GM19238 (cell line): Measurements from ENCODE around the gene MAP3K12.

Source experiments
- DNase-seq: peaks from one replicate; pipeline ENCODE4 v3.0.0; 2011; ENCODE audit warnings: low spot score; ENCODE audit not compliant: insufficient read length

MAP3K12 gene

DNA sequence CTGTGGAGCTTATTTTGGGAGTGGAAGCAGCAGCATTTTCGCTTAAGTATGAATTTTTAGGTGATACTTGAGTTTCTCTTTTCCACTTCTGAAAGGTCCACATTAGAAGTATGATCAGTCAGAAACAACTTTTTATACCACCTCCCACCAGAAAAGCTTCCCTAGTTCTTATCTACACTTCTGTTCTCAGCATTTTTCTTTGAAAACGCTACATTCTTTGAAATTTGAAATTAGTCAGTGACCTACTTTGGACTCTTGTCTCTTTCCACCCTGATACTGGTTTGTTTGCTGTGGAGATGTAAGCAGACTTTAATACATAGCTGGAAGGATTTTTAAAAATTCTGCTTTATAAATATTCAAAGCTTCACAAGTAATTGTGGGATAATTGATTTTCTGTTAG lies 25.2 kb downstream of the MAP3K12 start:
- DNase-seq = no peak

DNA sequence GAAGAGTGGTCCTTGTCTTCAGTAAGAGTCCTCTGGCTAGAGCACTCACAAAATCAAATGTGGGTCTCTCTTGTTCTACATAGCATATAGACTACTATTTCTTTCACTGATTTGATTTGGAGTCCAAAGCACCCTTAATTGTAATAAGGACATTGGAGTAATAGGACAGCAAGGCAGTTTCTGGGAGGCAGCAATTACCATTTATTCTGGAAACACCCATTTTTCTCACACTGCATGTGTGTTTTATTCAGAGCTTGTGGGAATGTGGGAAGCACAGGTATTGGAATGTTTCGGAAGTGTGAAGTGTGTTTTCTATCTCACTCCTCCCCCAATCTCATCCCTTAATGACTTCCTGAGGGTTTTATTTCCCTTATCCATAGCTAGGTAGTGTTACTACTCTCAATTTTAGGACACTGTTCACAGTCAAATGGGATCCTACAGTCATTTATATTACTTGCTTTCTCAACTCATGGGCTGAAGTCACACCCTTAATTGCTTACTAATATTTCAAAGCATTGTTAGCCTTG lies 27.1 kb downstream of the MAP3K12 start:
- no peak for DNase-seq

DNA sequence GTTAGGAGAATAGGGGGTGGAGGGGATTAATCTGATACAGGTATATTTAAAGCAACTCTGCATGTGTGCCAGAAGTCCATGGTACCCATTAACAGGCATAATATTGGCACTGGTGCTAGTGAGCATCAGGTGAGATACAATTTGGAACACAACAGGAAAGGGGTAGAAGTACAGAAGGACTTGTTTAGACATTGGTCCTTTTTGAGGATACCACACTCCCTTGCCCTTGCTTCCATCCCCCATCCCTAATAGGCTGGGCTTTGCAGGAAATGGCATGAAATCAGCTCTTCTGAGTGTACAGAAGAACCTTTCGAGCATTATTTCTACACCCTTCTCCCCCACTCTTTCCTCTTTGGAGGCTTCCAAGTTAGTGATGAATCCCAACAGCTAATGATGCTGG lies 31.0 kb downstream of the MAP3K12 start:
- no peak for DNase-seq

DNA sequence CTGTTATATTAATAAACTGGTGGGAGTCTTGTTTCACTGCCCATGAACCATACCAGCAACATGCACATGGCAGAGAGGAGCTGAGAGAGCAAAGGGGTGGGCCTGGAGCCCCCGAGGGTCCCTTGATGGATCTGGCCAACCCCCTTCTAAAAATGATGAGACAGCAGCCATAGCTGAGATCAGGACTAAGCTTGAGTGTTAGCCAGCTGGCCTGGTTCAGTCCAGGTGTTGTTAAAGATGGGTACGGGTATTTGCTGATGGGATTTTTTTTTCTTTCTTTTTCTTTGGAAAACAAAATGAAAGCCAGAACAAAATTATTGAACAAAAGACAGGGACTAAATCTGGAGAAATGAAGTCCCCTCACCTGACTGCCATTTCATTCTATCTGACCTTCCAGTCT lies 31.4 kb downstream of the MAP3K12 start:
- DNase-seq = no peak

DNA sequence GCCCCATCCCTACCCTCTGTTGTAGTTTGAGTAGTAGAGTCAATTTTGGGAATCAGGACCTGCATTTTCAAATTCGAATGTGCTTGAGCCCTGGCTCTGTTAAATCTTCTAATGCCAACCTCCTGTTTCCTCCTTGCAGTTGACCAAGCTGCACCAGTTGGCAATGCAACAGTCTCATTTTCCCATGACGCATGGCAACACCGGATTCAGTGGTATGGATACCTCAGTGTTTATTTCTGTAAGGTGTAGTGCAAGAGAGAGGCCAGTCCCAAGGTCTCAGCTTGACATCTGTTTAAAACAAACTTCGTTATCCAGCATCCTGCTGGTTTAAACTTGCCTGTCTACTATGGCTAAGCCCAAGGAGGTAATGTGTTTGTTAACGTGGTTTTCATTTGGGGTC lies 32.2 kb downstream of the MAP3K12 start:
- no peak for DNase-seq

DNA sequence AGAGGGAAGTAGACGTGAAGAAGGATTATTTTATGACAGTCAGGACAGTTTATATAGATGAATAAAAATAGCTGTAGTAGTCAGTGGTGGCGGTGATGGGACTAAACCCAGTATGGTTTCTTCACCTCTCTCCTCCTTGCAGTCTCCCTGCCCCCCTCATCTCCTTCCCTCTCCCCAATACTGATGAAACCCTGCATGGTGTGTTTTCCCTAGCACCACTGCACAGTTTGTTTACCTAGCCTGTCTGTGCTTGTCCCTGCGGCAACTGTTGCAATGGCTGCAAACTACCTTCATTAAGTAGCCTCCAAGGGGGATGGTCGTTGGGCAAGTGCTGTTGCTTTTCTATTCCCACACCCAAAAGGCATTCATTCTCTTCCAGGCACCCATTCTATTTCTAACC lies 32.6 kb downstream of the MAP3K12 start:
- no peak for DNase-seq

DNA sequence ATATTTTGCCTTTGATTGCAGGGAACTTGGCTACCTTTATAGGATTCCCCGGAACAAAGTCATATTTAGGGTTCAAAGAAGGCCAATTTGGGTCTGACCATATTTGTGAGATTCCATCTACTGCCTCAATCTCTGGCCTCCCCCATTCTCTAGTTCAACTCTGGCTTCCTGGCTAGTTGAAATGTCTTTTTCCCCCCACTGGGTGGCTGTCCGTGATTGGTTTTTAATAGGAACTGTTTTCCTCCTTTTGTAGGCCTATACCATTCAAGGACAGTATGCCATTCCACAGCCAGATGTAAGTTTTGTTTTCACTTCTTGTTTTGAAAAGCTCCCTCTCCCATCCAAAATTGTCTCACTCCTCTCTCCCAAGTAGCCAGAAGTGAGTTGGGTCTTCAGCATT lies 33.6 kb downstream of the MAP3K12 start:
- DNase-seq = no peak

DNA sequence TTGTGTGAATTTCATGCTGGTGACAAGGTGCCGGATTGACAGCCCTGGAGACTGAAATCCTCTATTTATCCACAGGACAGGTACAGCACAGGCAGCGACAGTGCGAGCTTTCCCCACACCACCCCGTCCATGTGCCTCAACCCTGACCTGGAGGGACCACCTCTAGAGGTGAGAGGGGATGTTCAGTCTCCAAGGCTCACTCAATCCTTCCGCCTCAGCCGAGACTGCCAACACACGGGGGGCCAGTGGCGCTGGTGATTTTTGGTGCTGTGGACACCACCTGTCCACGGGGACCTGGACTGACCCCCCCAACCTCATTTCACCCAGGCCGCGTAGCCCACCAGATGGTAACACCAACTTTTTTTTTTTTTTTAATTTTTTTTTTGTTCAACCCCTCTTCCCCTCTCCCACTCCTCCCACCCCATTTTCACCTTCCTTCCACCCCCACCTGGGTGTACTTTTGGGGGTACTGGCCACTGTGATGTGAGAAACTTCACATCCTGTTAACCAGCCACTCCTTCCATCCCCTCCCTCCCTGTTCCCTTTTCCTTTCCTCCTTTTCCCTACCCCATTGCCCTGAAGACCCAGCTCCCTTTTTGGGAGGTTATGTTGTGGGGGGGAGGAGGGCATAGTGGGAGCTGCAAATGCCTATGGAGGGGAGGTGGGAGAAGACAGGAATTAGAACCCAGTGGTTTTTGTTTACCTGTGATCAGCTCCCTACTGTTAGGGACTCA lies 34.4 kb downstream of the MAP3K12 start:
- no peak for DNase-seq

DNA sequence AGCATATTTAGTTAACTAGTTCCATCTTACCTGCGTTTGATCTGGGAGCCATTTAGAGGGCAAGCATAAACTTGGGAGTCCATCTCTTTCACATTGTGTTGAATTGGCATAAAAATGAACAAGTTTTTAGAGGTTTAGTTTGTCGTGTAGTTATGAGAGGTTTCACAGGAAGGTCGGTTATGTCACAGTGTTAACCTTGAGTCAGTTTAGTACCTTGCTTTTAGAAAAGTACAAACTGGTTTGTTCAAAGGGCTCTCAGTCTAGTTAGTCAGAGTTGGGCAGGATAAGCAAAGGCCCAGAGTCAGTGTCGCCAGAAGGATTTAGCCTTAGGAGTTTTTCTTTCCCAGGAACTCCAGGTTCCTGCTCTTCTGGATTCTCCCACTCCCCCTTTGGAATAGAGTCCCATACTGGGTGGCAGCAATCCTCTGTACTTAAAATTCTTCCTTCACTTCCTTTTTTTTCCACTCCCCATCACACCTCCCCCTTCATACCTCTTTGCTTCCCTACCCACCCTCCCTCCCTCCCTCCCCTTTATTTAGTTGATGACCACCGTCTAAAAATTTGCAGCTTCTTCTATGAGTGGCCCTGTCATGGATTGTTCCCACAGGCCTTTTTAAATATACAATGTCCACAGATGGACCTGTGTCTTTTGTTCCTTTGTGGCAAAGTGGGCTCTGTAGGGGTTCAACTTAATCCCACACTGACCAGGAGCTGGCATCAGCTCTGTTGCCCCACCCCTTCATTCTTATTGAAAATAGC lies 35.3 kb downstream of the MAP3K12 start:
- no peak for DNase-seq

DNA sequence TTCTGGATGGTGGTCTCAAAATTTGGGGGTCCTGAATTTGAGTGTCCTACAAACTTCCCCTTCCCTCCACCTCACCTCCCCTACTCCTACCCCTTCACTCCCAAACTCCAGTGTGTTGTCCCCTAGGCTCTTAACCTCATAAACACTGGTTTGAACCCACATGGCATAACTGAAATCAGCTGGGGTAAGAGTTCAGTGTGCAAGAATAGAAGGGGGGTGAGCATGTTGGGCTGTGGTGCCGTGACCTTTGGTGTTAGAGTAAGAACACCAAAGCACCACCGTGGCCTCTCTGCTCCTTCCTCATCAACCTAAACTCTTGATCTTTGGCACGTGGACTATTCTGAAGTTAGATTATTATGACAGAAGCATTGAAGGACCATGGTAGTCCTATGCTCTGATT lies 36.3 kb downstream of the MAP3K12 start:
- DNase-seq = no peak

DNA sequence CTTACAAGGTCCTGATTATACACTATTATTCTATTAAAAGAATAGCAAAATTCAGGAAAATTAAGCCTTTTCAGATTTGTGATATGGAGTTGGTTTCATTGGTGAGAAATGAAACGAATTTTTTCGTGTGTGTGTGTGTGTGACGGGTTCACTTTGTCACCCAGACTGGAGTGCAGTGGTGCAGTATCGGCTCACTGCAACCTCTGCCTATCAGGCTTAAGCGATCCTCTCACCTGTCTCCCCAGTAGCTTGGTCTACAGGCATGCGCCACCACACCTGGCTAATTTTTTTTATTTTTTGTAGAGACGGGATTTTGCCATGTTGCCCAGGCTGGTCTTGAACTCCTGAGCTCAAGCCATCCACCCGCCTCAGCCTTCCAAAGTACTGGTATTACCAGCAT lies 37.7 kb downstream of the MAP3K12 start:
- no peak for DNase-seq

DNA sequence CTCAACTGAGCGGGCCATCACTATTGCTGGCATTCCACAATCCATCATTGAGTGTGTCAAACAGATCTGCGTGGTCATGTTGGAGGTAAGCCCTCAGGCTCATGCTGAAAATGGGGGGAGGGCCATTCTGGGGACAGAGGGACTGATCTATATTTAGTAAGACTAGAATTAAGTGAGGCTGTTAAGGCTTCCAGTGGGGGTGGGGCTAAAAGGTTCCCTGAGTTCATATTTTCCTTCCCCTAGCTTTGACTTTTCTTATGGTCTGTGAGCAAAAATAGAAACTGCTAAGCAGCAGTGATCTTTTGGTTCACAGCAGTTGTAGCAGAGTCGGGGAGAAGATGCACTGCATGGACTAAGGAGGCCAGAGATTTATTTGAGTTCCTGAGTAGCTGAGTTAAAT lies 38.2 kb downstream of the MAP3K12 start:
- DNase-seq = no peak

DNA sequence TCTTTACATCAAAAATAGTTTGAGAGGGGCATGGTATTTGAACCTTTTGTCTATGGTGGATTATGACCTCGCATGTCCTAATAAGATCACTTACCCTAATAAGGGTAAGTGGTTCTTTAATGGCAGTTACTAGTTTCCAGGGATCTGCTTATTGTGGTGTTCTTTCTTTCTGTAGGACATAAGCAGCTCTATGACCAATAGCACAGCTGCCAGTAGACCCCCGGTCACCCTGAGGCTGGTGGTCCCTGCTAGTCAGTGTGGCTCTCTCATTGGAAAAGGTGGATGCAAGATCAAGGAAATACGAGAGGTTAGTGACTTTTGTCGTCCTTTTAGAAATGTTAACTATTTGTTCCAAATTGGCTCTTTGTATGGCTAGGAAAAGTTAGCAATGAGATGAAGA lies 40.2 kb downstream of the MAP3K12 start:
- no peak for DNase-seq

DNA sequence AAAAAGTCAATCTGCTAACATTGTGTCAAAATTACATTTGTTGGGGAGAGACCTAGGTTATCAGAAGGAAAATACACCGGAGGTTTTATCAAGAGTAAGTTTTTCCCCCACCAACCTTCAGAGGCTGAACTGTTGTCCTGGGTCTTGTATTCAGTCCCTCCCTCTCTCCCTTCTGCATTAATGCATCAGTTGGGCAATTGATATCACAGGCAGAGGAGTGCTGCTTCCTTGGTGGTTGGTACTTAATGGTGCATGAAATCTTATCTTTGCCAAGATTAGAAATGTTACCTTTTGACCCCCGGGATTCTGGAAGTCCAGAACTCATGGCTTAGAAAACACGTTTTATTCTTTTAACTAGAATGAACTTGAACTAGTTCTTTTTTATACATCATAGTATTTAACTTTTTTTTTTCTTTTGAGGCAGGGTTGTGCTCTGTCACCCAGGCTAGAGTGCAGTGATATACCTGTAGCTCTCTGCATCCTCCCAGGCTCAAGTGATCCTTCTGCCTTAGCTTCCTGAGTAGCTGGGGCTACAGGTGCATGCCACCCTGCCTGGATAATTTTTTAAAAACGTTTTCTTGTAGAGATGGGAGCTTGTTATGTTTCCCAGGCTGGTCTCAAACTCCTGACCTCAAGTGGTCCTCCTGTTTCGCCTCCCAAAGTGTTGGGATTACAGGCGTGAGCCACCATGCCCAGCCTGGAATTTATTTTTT lies 42.4 kb downstream of the MAP3K12 start:
- DNase-seq = no peak

DNA sequence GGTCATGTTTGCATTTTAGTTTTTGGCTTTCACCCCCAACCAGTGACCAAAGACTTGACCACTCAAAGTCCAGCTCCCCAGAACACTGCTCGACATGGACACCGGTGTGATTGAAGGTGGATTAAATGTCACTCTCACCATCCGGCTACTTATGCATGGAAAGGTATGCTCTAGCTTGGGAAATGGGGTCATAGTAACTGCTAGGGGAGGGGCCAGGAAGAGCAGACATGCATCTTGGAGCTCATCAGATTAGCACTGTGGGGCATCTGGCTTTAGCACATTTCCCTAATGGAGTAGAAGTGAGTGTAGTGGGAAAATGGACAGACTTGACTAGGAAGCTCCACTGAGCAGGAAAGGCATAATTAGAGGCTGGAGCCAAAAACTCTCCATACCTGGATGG lies 44.6 kb downstream of the MAP3K12 start:
- DNase-seq = no peak

DNA sequence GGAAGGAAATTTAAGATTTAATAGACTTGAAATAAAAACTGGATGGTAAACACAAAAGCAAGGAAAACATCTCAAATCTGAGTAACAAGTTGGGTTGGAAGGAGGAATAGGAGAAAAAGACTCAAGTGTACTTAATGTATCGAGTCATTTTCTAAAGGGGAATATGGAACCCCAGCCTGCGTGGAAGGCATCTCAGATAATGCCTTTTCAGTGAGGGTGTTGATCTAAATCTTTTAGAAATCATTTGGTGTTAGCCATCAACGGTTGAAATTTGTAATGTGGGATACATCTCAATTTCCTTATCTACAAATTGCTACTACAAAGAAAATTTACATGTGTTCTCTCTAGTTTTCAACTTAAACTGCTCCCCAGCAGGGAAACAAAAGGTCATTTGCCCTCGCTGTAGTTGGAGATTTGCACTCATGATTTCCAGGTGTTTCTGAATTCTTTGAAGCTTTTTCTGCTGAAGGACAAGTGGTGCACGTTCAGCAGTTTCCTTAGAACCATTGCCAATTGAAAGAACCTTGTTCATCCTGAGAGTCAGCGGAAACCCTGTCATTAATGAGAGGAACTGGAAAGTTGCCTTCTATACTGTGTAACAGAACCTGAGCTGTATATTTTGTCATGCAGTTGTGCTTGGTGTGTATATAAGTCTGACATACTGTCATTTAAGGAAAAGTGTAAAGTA lies 45.2 kb downstream of the MAP3K12 start:
- no peak for DNase-seq

DNA sequence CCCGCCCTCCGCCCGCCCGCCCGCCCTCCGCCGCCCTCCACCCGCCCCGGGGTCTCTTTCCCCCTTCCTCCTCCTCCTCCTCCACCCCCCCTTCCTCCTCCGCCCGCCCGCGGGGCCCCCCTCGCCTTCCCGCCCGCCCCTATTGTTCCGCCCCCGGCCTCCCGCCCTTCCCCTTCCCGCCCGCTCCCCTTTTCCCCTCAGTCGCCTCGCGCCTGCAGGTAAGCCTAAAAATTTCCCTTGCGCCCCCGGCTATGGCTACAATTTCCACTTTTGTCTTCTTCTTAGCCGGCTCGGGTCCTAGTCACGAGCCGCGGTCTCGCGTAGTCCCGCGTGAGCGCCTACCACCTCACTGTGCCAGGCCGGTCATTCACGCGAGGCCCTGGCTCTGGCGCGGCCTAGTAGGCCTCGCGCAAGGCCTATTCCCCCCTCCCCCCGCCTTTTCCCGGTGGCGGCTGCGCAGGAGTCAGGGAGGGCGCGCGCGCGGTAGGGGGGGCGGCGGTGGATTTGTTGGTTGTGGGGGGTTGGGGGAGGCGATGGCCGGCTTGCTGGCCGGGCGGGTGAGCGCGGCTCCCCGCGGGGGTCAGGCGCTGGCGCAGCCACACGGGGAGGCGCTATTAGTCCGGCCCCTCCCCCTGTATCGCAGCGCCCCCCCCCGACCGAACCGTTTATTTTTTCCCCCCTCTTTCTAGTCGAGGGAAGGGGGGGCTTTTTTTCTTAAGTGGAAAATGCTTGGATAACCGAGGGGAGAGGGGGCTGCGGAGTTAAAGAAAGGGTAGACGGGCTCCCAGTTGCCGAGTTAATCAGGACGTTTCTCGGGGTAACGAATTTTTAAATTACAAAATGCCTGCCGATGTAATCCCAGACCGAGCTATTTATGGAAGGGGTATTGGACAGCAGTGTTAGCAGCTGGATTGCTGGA lies 46.8 kb downstream of the MAP3K12 start:
- peak; percentile 76 for DNase-seq

DNA sequence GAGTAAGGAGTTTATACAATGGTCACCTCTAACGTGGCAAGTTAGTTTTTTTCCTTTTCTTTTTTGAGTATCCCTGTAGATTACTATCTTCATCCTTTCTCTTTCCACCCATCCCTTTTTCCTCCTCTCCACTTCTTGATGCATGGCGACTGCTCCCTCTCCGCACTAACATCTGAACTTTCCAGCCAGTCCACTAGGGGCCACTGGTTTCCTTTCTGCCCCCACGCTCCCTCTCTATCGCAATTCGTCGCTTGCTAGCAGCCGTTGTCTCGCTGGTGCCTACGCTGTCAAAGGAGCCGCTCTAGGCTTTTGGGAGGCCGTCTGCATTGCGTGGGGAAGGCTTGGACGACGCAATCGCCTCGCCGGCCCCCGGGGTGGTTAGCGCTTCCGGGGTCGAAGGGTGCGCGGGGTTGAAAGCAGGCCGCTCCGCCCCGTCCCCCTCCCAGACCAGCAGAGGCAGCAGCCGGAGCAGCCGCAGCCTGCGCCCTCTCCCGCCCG lies 47.5 kb downstream of the MAP3K12 start, which contains the start of gene PCBP2:
Gene PCBP2 (plus strand): TSS at position 442 of the 498 bp plus-strand sequence. CDS start 2,699 bp downstream, outside the sequence.
- DNase-seq = peak; percentile 96

DNA sequence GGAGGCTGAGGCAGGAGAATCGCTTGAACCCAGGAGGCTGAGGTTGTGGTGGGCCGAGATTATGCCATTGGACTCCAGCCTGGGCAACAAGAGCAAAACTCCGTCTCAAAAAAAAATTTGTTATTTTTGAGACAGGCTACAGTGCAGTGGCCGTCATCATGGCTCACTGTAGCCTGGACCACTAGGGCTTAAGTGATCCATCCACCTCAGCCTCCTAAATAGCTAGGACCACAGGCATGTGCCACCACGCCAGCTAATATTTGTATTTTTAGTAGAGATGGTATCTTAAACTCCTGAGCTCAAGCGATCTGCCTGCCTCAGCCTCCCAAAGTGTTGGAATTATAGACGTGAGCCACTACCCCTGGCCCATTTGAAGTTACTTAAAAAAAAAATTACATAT lies 48.3 kb downstream of the MAP3K12 start:
- DNase-seq = no peak
